Pancreas (tissue), 10 donors: Measurements from ENCODE around the gene PHKB. TPM values are rescaled to one million over a fixed set of nuclear protein-coding genes. Genes with fewer than 3 reads are reported as not detected.
A peak's percentile ranks its signal among the peaks of the same experiment; 100 is the strongest.

Source experiments
- ATAC-seq, 4 donors: fragments of 200-7000 bp; cut with Tn5 transposase; one replicate each; pipeline versions ENCODE4 v1.8.0 to v1.9.1; 2020; ENCODE audit warnings: mild to moderate bottlenecking in 4 of 4, moderate library complexity in 4 of 4
- DNase-seq, 6 donors: peaks; one replicate each; pipeline ENCODE4 v3.0.0-alpha.2; 2020
- FAIRE-seq: peaks from 2 replicates; lab custom pipeline; 2012; peaks lifted over from hg19 to GRCh38; lab: Jason Lieb, UNC
- H3K27ac ChIP-seq, 4 donors: fragments of 200-600 bp; sonication (generic); 1 replicate in 3 of 4; 2 replicates in 1 of 4; pipeline versions ENCODE4 v1.5.0 to v1.8.0; 2020
- H3K27me3 ChIP-seq, 4 donors: fragments of 200-600 bp; one replicate each; pipeline ENCODE4 v1.8.0; 2021
- H3K36me3 ChIP-seq, 3 donors: fragments of 200-600 bp; sonication (generic) in 1 of 3; one replicate each; pipeline versions ENCODE4 v1.5.0 to v1.8.0; 2020 to 2021
- H3K4me1 ChIP-seq, 3 donors: fragments of 200-600 bp; one replicate each; pipeline ENCODE4 v1.8.0; 2021
- H3K4me3 ChIP-seq, 4 donors: fragments of 200-600 bp; sonication (generic) in 2 of 4; one replicate each; pipeline versions ENCODE4 v1.5.0 to v1.8.0; 2020 to 2021
- H3K9me3 ChIP-seq, 4 donors: fragments of 200-600 bp; one replicate each; pipeline ENCODE4 v1.8.0; 2021
- WGBS, 2 donors: extraction: QIAGEN DNeasy Blood & Tissue Kit; methylation state at CpG; one replicate each; pipeline ENCODE4 v1.1.7; 2013; 5-methylcytosine and 5-hydroxymethylcytosine counted together
- intact Hi-C, 3 donors: fragments of 100-400 bp; cut with DNase I; formaldehyde crosslinking; loops; one replicate each; pipeline versions ENCODE4 v1.11.1 to v1.14.2; 2022
- polyA plus RNA-seq, 2 donors: library from polyadenylated mRNA; stranded (reverse); fragments of 200-250 nt; gene quantifications; one replicate each; pipeline ENCODE4 v1.2.3, GENCODE V29; 2013
- total RNA-seq, 6 donors: library from RNA; stranded (reverse); fragmentation: NEBNext Ultra II Directional in 4 of 6; extraction: Animal tissue kit (Norgen Biotek cat#: 25700) in 4 of 6; gene quantifications; one replicate each; pipeline versions ENCODE4 v1.2.1 to v1.2.4, GENCODE V29; 2021 to 2023
- TF ChIP-seq, protein P1 (sequence below), 4 donors: fragments of 200-600 bp; sonication (generic) in 3 of 4; IDR thresholded peaks; one replicate each; pipeline versions ENCODE4 v1.5.0 to v1.8.0; 2021; ENCODE audit warnings: antibody characterized with exemption in 4 of 4
- donor health status: healthy with polysubstance abuse.
- donor health status: DM: no; HTN: no; CAD: no; lungs with moderate emphysema.
- donor health status: DM: no; HTN: no; CAD: no.
- donor health status: control.
- donor health status: control.
- donor health status: Bipolar disorder and iron deficiency.
- donor health status: DM: yes; HTN: yes; CAD: no.
- donor health status: DM: no; HTN: no; CAD: no.
- donor health status: DM: no; HTN: no; CAD: no.
- donor health status: DM: yes; HTN: yes; CAD: no.

PHKB gene
- total and polyA plus RNA-seq, 8 donors, result 13.3 to 46.4 (median 27.2) TPM

- Histone ChIP-seq H3K36me3 (peaks cover 0 to 30% (median 5%) of the 10 kb centered on the region in 3 donors), H3K4me1 (no peaks in the 10 kb centered on the region), H3K9me3 (no peaks in the 10 kb centered on the region), H3K4me3 (no peak overlapping the region), H3K27ac (no peak overlapping the region), H3K27me3 (no peaks in the 10 kb centered on the region)
- WGBS, 2 donors, result 96 to 97% methylated on average over 1 of the region's 1 CpG
- FAIRE-seq (no peak), ATAC-seq (no peak), DNase-seq (no peak)
- TF ChIP-seq, protein P1, sequence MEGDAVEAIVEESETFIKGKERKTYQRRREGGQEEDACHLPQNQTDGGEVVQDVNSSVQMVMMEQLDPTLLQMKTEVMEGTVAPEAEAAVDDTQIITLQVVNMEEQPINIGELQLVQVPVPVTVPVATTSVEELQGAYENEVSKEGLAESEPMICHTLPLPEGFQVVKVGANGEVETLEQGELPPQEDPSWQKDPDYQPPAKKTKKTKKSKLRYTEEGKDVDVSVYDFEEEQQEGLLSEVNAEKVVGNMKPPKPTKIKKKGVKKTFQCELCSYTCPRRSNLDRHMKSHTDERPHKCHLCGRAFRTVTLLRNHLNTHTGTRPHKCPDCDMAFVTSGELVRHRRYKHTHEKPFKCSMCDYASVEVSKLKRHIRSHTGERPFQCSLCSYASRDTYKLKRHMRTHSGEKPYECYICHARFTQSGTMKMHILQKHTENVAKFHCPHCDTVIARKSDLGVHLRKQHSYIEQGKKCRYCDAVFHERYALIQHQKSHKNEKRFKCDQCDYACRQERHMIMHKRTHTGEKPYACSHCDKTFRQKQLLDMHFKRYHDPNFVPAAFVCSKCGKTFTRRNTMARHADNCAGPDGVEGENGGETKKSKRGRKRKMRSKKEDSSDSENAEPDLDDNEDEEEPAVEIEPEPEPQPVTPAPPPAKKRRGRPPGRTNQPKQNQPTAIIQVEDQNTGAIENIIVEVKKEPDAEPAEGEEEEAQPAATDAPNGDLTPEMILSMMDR (IDR thresholded peaks at IDR 0.05), result no peak
- intact Hi-C loops, result no loop called here
These were observed 42.8 kb downstream of the PHKB start for GRCh38 chr16:47503936-47504335.

- Histone ChIP-seq H3K4me3 (no peak overlapping the region), H3K9me3 (no peaks in the 10 kb centered on the region), H3K36me3 (peaks cover 0 to 24% (median 5%) of the 10 kb centered on the region in 3 donors), H3K27me3 (no peaks in the 10 kb centered on the region), H3K4me1 (no peaks in the 10 kb centered on the region), H3K27ac (no peak overlapping the region)
- intact Hi-C loops, result no loop called here
- TF ChIP-seq, protein P1 (IDR thresholded peaks at IDR 0.05), result no peak
- 91 to 98% methylated on average over 7 of the region's 7 CpGs for WGBS, 2 donors
- DNase-seq (peak in 1 of 6 donors; percentile 46), ATAC-seq (no peak), FAIRE-seq (no peak)
These were observed 43.5 kb downstream of the PHKB start for GRCh38 chr16:47504599-47504998.

DNA sequence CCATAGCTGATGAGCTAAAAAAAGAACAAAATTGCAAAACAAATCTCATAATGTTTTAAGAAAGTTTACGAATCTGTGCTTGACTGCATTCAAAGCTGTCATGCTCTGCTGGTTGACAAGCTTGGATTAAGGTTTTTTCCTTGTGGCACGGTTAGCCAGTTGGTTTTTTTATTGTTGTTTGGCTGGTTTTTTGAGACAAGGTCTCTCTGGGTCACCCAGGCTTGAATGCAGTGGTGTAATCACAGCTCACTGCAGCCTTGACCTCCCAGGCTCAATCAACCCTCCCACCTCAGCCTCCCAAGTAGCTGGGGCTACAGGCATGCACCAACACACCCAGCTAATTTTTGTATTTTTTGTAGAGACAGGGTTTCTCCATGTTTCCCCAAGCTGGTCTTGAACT, 45.7 kb downstream of the PHKB start:
- TF ChIP-seq, protein P1 (IDR thresholded peaks at IDR 0.05), result no peak
- H3K9me3 ChIP-seq, result no peaks in the 10 kb centered on the region
- 74 to 82% methylated on average over 2 of the region's 2 CpGs for WGBS, 2 donors
- no peak overlapping the region for H3K27ac ChIP-seq
- intact Hi-C loops, result no loop called here
- ATAC-seq (no peak), FAIRE-seq (no peak), DNase-seq (no peak)
- H3K27me3 ChIP-seq, result no peaks in the 10 kb centered on the region
- H3K36me3 ChIP-seq, result peaks cover 0 to 17% (median 0%) of the 10 kb centered on the region in 3 donors
- no peak overlapping the region for H3K4me3 ChIP-seq
- no peaks in the 10 kb centered on the region for H3K4me1 ChIP-seq

DNA sequence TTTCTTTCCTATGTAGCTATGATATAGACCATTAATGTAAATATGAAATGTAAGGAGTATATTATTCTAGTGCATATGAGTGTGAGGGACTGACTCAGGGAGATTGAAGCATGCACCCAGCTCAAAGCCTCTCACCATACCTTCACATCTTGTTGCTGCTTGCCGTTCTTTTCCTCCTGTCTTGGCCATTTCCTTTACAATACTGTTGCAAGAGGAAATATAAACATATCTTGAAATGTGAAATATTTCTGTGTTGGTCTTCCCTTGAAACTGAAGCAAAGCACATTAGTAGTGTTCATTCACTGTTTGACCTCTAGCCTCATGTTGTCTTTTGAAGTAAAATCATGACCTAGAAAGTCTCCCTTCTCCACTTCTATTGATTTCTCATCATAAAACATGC, 46.6 kb downstream of the PHKB start:
- no peaks in the 10 kb centered on the region for H3K27me3 ChIP-seq
- TF ChIP-seq, protein P1 (IDR thresholded peaks at IDR 0.05), result no peak
- 83 to 84% methylated on average over 1 of the region's 1 CpG for WGBS, 2 donors
- DNase-seq (no peak), ATAC-seq (no peak), FAIRE-seq (no peak)
- no peak overlapping the region for H3K27ac ChIP-seq
- H3K4me1 ChIP-seq, result no peaks in the 10 kb centered on the region
- H3K9me3 ChIP-seq, result no peaks in the 10 kb centered on the region
- peaks cover 0 to 20% (median 0%) of the 10 kb centered on the region in 3 donors for H3K36me3 ChIP-seq
- H3K4me3 ChIP-seq, result no peak overlapping the region
- intact Hi-C loops, result no loop called here

DNA sequence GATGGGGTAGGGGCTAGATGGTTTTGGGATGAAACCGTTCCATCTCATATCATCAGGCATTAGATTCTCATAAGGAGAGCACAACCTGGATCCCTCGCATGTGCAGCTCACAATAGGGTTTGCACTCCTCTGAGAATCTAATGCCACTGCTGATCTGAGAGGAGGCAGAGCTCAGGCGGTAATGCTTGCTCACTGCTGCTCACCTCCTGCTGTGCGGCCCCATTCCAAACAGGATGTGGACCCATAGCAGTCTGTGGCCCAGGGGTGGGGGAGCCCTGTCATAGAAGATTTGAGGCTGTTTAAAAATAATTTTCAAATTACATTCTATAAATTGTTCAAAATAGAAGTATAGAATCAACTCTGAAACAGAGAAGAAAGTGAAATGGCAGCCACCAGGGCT, 50.8 kb downstream of the PHKB start:
- H3K9me3 ChIP-seq, result no peaks in the 10 kb centered on the region
- intact Hi-C loops, result no loop called here
- no peaks in the 10 kb centered on the region for H3K4me1 ChIP-seq
- no peak overlapping the region for H3K27ac ChIP-seq
- TF ChIP-seq, protein P1 (IDR thresholded peaks at IDR 0.05), result no peak
- 95 to 97% methylated on average over 4 of the region's 4 CpGs for WGBS, 2 donors
- FAIRE-seq, result no peak
- DNase-seq, result no peak
- ATAC-seq, result no peak
- H3K36me3 ChIP-seq, result peaks cover 0 to 26% (median 7%) of the 10 kb centered on the region in 3 donors
- no peak overlapping the region for H3K4me3 ChIP-seq
- no peaks in the 10 kb centered on the region for H3K27me3 ChIP-seq
